Endothelial cell of umbilical vein (primary cell): Measurements from ENCODE around the gene TOLLIP. TPM values are rescaled to one million over a fixed set of nuclear protein-coding genes. Genes with fewer than 3 reads are reported as not detected.

Experiments used
- BruUV-seq: library from RNA; stranded (reverse); fragments of 400-500 nt; replicated peaks from 2 replicates; lab custom pipeline; 2021; lab: Mats Ljungman, UMichigan
- CTCF ChIA-PET: fragments of 300-600, 350-600 bp; sonication (Branson Sonifier 250); formaldehyde crosslinking; loops from one replicate; lab custom pipeline; 2021; ENCODE audit warnings: antibody characterized with exemption, inconsistent platforms; lab: Charles Lee
- POLR2A ChIA-PET: fragments of 300-600, 350-600 bp; sonication (Branson Sonifier 250); formaldehyde crosslinking; loops from one replicate; lab custom pipeline; 2021; ENCODE audit warnings: antibody characterized with exemption, inconsistent platforms; lab: Charles Lee
- DNase-seq: peaks from one replicate; pipeline ENCODE4 v3.0.0-alpha.2; 2011; ENCODE audit warnings: low read depth, low spot score
- FAIRE-seq: peaks from 2 replicates; lab custom pipeline; 2011; peaks lifted over from hg19 to GRCh38; lab: Jason Lieb, UNC
- H2AFZ ChIP-seq: 2 replicates; pipeline ENCODE4 v1.6.0; 2012; ENCODE audit warnings: low read depth, low read length, control low read depth, inconsistent platforms
- H3K27ac ChIP-seq: 2 replicates; pipeline ENCODE4 v1.5.1; 2011; ENCODE audit warnings: low read depth, mild to moderate bottlenecking, control low read depth, low read length, moderate library complexity; ENCODE audit not compliant: insufficient read depth
- H3K27me3 ChIP-seq, 2 experiments: 2 replicates each; pipeline versions ENCODE4 v1.6.0 to v1.6.1; 2011; ENCODE audit warnings: low read length in 2 of 2, mixed read lengths in 1 of 2; ENCODE audit not compliant: control insufficient read depth in 2 of 2, insufficient read depth in 2 of 2
- H3K36me3 ChIP-seq, 2 experiments: 2 replicates in 1 of 2; 3 replicates in 1 of 2; pipeline ENCODE4 v1.5.1; 2011; ENCODE audit warnings: low read length in 2 of 2, mild to moderate bottlenecking in 1 of 2, moderate library complexity in 1 of 2; ENCODE audit not compliant: control insufficient read depth in 2 of 2, insufficient read depth in 2 of 2; ENCODE audit errors: extremely low read depth in 1 of 2
- H3K4me1 ChIP-seq: 3 replicates; pipeline ENCODE4 v1.5.1; 2011; ENCODE audit warnings: mild to moderate bottlenecking, low read length; ENCODE audit not compliant: control insufficient read depth, insufficient read depth; ENCODE audit errors: extremely low read depth
- H3K4me2 ChIP-seq: 2 replicates; pipeline ENCODE4 v1.6.1; 2011; ENCODE audit warnings: low read length, control low read depth, mixed read lengths; ENCODE audit not compliant: insufficient read depth
- H3K4me3 ChIP-seq, 3 experiments: fragments of 200-600 bp in 1 of 3; sonication (generic), shearing (Covaris generic) in 1 of 3; replicated peaks in 1 of 3; 2 replicates each; pipeline ENCODE4 v1.5.1; 2011 to 2016; ENCODE audit warnings: control low read depth in 3 of 3, low read length in 3 of 3, mild to moderate bottlenecking in 2 of 3, inconsistent platforms in 1 of 3, low read depth in 1 of 3, moderate library complexity in 1 of 3; ENCODE audit not compliant: insufficient read depth in 1 of 3
- H3K79me2 ChIP-seq: 2 replicates; pipeline ENCODE4 v1.6.0; 2012; ENCODE audit warnings: low read length, inconsistent platforms; ENCODE audit not compliant: control insufficient read depth, insufficient read depth
- H3K9ac ChIP-seq: replicated peaks from 2 replicates; pipeline ENCODE3; 2011; ENCODE audit warnings: low read length, control low read depth; ENCODE audit not compliant: insufficient read depth; ENCODE audit errors: extremely low read depth
- H3K9me1 ChIP-seq: replicated peaks from 3 replicates; pipeline ENCODE4 v1.6.0; 2011; ENCODE audit warnings: mild to moderate bottlenecking, low read length; ENCODE audit not compliant: control insufficient read depth, insufficient read depth; ENCODE audit errors: extremely low read depth
- H3K9me3 ChIP-seq: replicated peaks from 2 replicates; pipeline ENCODE4 v1.5.1; 2012; ENCODE audit warnings: low read length, inconsistent platforms; ENCODE audit not compliant: control insufficient read depth, insufficient read depth
- H4K20me1 ChIP-seq: replicated peaks from 2 replicates; pipeline ENCODE3; 2011; ENCODE audit warnings: mild to moderate bottlenecking, low read length; ENCODE audit not compliant: control insufficient read depth, insufficient read depth; ENCODE audit errors: extremely low read depth
- EZH2 ChIP-seq: IDR thresholded peaks from 2 replicates; pipeline ENCODE4 v1.6.1; 2012; ENCODE audit warnings: borderline replicate concordance, low read depth, mild to moderate bottlenecking, moderate library complexity, low read length, inconsistent platforms; ENCODE audit not compliant: severe bottlenecking
- FOS ChIP-seq: IDR thresholded peaks from 2 replicates; pipeline ENCODE4 v1.6.1; 2011; ENCODE audit warnings: mild to moderate bottlenecking, low read length, moderate library complexity, borderline replicate concordance; ENCODE audit not compliant: insufficient read depth
- GATA2 ChIP-seq: IDR thresholded peaks from 2 replicates; pipeline ENCODE4 v1.7.0; 2011; ENCODE audit warnings: low read depth, mild to moderate bottlenecking, moderate library complexity, mixed read lengths, low read length; ENCODE audit not compliant: insufficient read length, insufficient read depth
- JUN ChIP-seq: IDR thresholded peaks from 2 replicates; pipeline ENCODE4 v1.6.1; 2011; ENCODE audit warnings: borderline replicate concordance, low read depth; ENCODE audit not compliant: insufficient read length, insufficient read depth
- MAX ChIP-seq: IDR thresholded peaks from 2 replicates; pipeline ENCODE4 v1.6.1; 2011; ENCODE audit not compliant: insufficient read depth, insufficient read length
- MYC ChIP-seq: IDR thresholded peaks from one replicate; pipeline ENCODE4 v1.6.1; 2011; ENCODE audit warnings: mild to moderate bottlenecking, low read depth, low read length
- POLR2A ChIP-seq: IDR thresholded peaks from 2 replicates; pipeline ENCODE4 v1.6.1; 2012; ENCODE audit warnings: low read depth, mild to moderate bottlenecking, control low read depth, low read length
- POLR2AphosphoS5 ChIP-seq: IDR thresholded peaks from 2 replicates; pipeline ENCODE4 v1.6.1; 2012; ENCODE audit warnings: low read depth, mild to moderate bottlenecking, control low read depth, low read length, moderate library complexity; ENCODE audit not compliant: insufficient read depth
- dilution Hi-C: fragments of 300-500 bp; cut with MboI; formaldehyde crosslinking; loops from one replicate; pipeline ENCODE4 v1.15.0; 2019; ENCODE audit warnings: low sequenced_read_pairs; ENCODE audit not compliant: extremely low pct_ligation_motif_present
- intact Hi-C: fragments of 100-400 bp; cut with micrococcal nuclease; formaldehyde crosslinking; loops from one replicate; pipeline ENCODE4 v1.10.0; 2022
- polyA plus RNA-seq, 4 experiments: library from polyadenylated mRNA; depleted of rRNA in 3 of 4; stranded (reverse) in 3 of 4; unstranded in 1 of 4; fragments of >200 nt; gene quantifications; 2 replicates each; pipeline versions ENCODE4 v1.2.1 to v1.2.3, GENCODE V29; 2011 to 2012; ENCODE audit warnings: missing spikeins in 1 of 4
- total RNA-seq: library from RNA; stranded (reverse); gene quantifications from 2 replicates; pipeline ENCODE4 v1.2.3, GENCODE V29; 2021
- TF ChIP-seq, protein P1 (sequence below), 2 donors: IDR thresholded peaks; 1 replicate in 1 of 2; 2 replicates in 1 of 2; pipeline ENCODE4 v1.5.1; 2011; ENCODE audit warnings: low read length in 2 of 2, mild to moderate bottlenecking in 2 of 2, moderate library complexity in 2 of 2, control low read depth in 1 of 2, inconsistent platforms in 1 of 2, low read depth in 1 of 2; ENCODE audit not compliant: insufficient read depth in 1 of 2; ENCODE audit errors: extremely low read depth in 1 of 2

TOLLIP gene
- total and polyA plus RNA-seq, 2 donors (not counting 3 experiments of a cell fraction or from before 2014, with no cell fraction given) = 49.6 to 64.8 TPM

GRCh38 chr11:1233351-1234053 is 75.9 kb downstream of the TOLLIP start:
- no peak overlapping the region for H3K9ac ChIP-seq
- POLR2A ChIA-PET = no interaction called here
- DNase-seq = no peak
- no peak overlapping the region for H3K27ac ChIP-seq
- dilution Hi-C loops = no loop called here
- no peaks in the 10 kb centered on the region for H4K20me1 ChIP-seq
- TF ChIP-seq MAX (no peak), POLR2A (no peak), MYC (no peak), POLR2AphosphoS5 (no peak), EZH2 (no peak), GATA2 (no peak), JUN (no peak), FOS (no peak)
- TF ChIP-seq, protein P1, sequence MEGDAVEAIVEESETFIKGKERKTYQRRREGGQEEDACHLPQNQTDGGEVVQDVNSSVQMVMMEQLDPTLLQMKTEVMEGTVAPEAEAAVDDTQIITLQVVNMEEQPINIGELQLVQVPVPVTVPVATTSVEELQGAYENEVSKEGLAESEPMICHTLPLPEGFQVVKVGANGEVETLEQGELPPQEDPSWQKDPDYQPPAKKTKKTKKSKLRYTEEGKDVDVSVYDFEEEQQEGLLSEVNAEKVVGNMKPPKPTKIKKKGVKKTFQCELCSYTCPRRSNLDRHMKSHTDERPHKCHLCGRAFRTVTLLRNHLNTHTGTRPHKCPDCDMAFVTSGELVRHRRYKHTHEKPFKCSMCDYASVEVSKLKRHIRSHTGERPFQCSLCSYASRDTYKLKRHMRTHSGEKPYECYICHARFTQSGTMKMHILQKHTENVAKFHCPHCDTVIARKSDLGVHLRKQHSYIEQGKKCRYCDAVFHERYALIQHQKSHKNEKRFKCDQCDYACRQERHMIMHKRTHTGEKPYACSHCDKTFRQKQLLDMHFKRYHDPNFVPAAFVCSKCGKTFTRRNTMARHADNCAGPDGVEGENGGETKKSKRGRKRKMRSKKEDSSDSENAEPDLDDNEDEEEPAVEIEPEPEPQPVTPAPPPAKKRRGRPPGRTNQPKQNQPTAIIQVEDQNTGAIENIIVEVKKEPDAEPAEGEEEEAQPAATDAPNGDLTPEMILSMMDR (IDR thresholded peaks at IDR 0.05; ENCODE audit: extremely low read depth in 1 of 2, insufficient read depth in 1 of 2, low read depth in 1 of 2, low read length in 2 of 2) = no peak
- intact Hi-C loops = no loop called here
- H3K4me2 ChIP-seq = no peak overlapping the region
- H3K9me1 ChIP-seq = no peaks in the 10 kb centered on the region
- H3K27me3 ChIP-seq = no peaks in the 10 kb centered on the region
- H3K36me3 ChIP-seq = no peaks in the 10 kb centered on the region
- H3K9me3 ChIP-seq = no peaks in the 10 kb centered on the region
- H3K4me3 ChIP-seq = no peak overlapping the region
- no peaks in the 10 kb centered on the region for H3K4me1 ChIP-seq
- FAIRE-seq = no peak
- no TSS peak for BruUV-seq
- no peaks in the 10 kb centered on the region for H3K79me2 ChIP-seq
- H2AFZ ChIP-seq = no peak overlapping the region
- CTCF ChIA-PET = no interaction called here
